ENCODE data around the gene PKP2.

PKP2 gene

GRCh38 chr12:32891956-32892355, 4.6 kb downstream of the PKP2 start:
- peak overlapping the region; percentile 77 for H2BK12ac ChIP-seq (ENCODE audit: low read length)
- no peak overlapping the region for H3K9ac ChIP-seq (ENCODE audit: low read length)
- H3K9me3 ChIP-seq (ENCODE audit: insufficient read depth, low read depth, low read length), result no peaks in the 10 kb centered on the region
- H4K12ac ChIP-seq (ENCODE audit: low read depth, low read length), result no peak overlapping the region
- H3K79me1 ChIP-seq (ENCODE audit: low read length), result peaks cover 30% of the 10 kb centered on the region
- H2AK5ac ChIP-seq (ENCODE audit: low read length), result no peak overlapping the region
- peaks cover 2 to 7% of the 10 kb centered on the region in 2 experiments for H3K36me3 ChIP-seq (ENCODE audit: control insufficient read depth in 1 of 2, insufficient read depth in 2 of 2, low read length in 2 of 2)
- H3K27me3 ChIP-seq (ENCODE audit: insufficient read depth, low read length), result no peaks in the 10 kb centered on the region
- H3K4ac ChIP-seq (ENCODE audit: low read depth, low read length), result peak overlapping the region; percentile 52
- H3K14ac ChIP-seq (ENCODE audit: low read length), result no peak overlapping the region
- no peak overlapping the region for H3K23ac ChIP-seq (ENCODE audit: low read length)
- peak overlapping the region; percentile 98 for H3K27ac ChIP-seq (ENCODE audit: low read depth, low read length)
- peaks cover 7 to 9% of the 10 kb centered on the region in 2 experiments for H3K4me1 ChIP-seq (ENCODE audit: control insufficient read depth in 1 of 2, insufficient read depth in 2 of 2, low read length in 2 of 2)
- H3K4me3 ChIP-seq (ENCODE audit: low read depth, low read length), result no peak overlapping the region
- H2AFZ ChIP-seq (ENCODE audit: insufficient read depth, low read length, poor library complexity), result no peak overlapping the region
- H3K18ac ChIP-seq (ENCODE audit: low read length), result no peak overlapping the region
- peaks cover 17% of the 10 kb centered on the region for H3K79me2 ChIP-seq (ENCODE audit: control insufficient read depth, insufficient read depth, low read length, poor library complexity)
- WGBS (ENCODE audit: extremely low coverage, insufficient coverage, insufficient read length), result no CpG with 5 or more reads among the region's 5 CpGs
- peak overlapping the region; percentile 91 for H2BK120ac ChIP-seq (ENCODE audit: insufficient read depth, low read length, poor library complexity)
- H2BK5ac ChIP-seq (ENCODE audit: low read depth, low read length, poor library complexity), result peak overlapping the region; percentile 92
- peak overlapping the region; percentile 49 for H3K4me2 ChIP-seq (ENCODE audit: low read length)
- H4K91ac ChIP-seq (ENCODE audit: low read depth, low read length), result peak overlapping the region; percentile 87
- H4K8ac ChIP-seq (ENCODE audit: low read depth, low read length), result no peak overlapping the region
- peak in 1 of 2 donors; percentile 64 for DNase-seq

- Histone ChIP-seq H3K4me2 (ENCODE audit: low read length) (peak overlapping the region; percentile 46), H3K27me3 (ENCODE audit: insufficient read depth, low read length) (no peaks in the 10 kb centered on the region), H3K4me3 (ENCODE audit: low read depth, low read length) (no peak overlapping the region), H4K12ac (ENCODE audit: low read depth, low read length) (no peak overlapping the region), H3K18ac (ENCODE audit: low read length) (no peak overlapping the region), H3K79me2 (ENCODE audit: control insufficient read depth, insufficient read depth, low read length, poor library complexity) (peaks cover 19% of the 10 kb centered on the region), H2AFZ (ENCODE audit: insufficient read depth, low read length, poor library complexity) (no peak overlapping the region), H3K36me3 (ENCODE audit: control insufficient read depth in 1 of 2, insufficient read depth in 2 of 2, low read length in 2 of 2) (peaks cover 2 to 7% of the 10 kb centered on the region in 2 experiments), H3K14ac (ENCODE audit: low read length) (no peak overlapping the region), H3K9me3 (ENCODE audit: insufficient read depth, low read depth, low read length) (no peaks in the 10 kb centered on the region), H4K8ac (ENCODE audit: low read depth, low read length) (no peak overlapping the region), H2AK5ac (ENCODE audit: low read length) (no peak overlapping the region), H3K27ac (ENCODE audit: low read depth, low read length) (peak overlapping the region; percentile 98), H3K4ac (ENCODE audit: low read depth, low read length) (peak overlapping the region; percentile 52), H3K9ac (ENCODE audit: low read length) (no peak overlapping the region), H4K91ac (ENCODE audit: low read depth, low read length) (no peak overlapping the region), H3K79me1 (ENCODE audit: low read length) (peaks cover 30% of the 10 kb centered on the region), H2BK120ac (ENCODE audit: insufficient read depth, low read length, poor library complexity) (no peak overlapping the region), H3K23ac (ENCODE audit: low read length) (no peak overlapping the region), H2BK5ac (ENCODE audit: low read depth, low read length, poor library complexity) (no peak overlapping the region), H2BK12ac (ENCODE audit: low read length) (no peak overlapping the region), H3K4me1 (ENCODE audit: control insufficient read depth in 1 of 2, insufficient read depth in 2 of 2, low read length in 2 of 2) (peaks cover 7 to 9% of the 10 kb centered on the region in 2 experiments)
- peak in 1 of 2 donors; percentile 63 for DNase-seq
- no CpG with 5 or more reads among the region's 2 CpGs for WGBS (ENCODE audit: extremely low coverage, insufficient coverage, insufficient read length)
Measured at GRCh38 chr12:32891526-32891925, 5.1 kb downstream of the PKP2 start.

- H3K4me1 ChIP-seq (ENCODE audit: control insufficient read depth in 1 of 2, insufficient read depth in 2 of 2, low read length in 2 of 2), result peaks cover 13 to 16% of the 10 kb centered on the region in 2 experiments
- no peaks in the 10 kb centered on the region for H3K9me3 ChIP-seq (ENCODE audit: insufficient read depth, low read depth, low read length)
- H3K14ac ChIP-seq (ENCODE audit: low read length), result peak overlapping the region; percentile 56
- H3K4me3 ChIP-seq (ENCODE audit: low read depth, low read length), result no peak overlapping the region
- peak overlapping the region; percentile 98 for H3K27ac ChIP-seq (ENCODE audit: low read depth, low read length)
- H3K79me1 ChIP-seq (ENCODE audit: low read length), result peaks cover 25% of the 10 kb centered on the region
- peaks cover 2 to 7% of the 10 kb centered on the region in 2 experiments for H3K36me3 ChIP-seq (ENCODE audit: control insufficient read depth in 1 of 2, insufficient read depth in 2 of 2, low read length in 2 of 2)
- peak overlapping the region; percentile 69 for H2AK5ac ChIP-seq (ENCODE audit: low read length)
- peak overlapping the region; percentile 83 for H3K4ac ChIP-seq (ENCODE audit: low read depth, low read length)
- H3K4me2 ChIP-seq (ENCODE audit: low read length), result peak overlapping the region; percentile 13
- WGBS (ENCODE audit: extremely low coverage, insufficient coverage, insufficient read length), result no CpG with 5 or more reads among the region's 5 CpGs
- H4K8ac ChIP-seq (ENCODE audit: low read depth, low read length), result peak overlapping the region; percentile 54
- H2BK5ac ChIP-seq (ENCODE audit: low read depth, low read length, poor library complexity), result peak overlapping the region; percentile 96
- no peak overlapping the region for H3K9ac ChIP-seq (ENCODE audit: low read length)
- DNase-seq, result peak; percentile 29 to 91
- H4K91ac ChIP-seq (ENCODE audit: low read depth, low read length), result peak overlapping the region; percentile 77
- H3K18ac ChIP-seq (ENCODE audit: low read length), result peak overlapping the region; percentile 75
- H3K23ac ChIP-seq (ENCODE audit: low read length), result no peak overlapping the region
- peak overlapping the region; percentile 80 for H2BK12ac ChIP-seq (ENCODE audit: low read length)
- peak overlapping the region; percentile 54 for H4K12ac ChIP-seq (ENCODE audit: low read depth, low read length)
- H2BK120ac ChIP-seq (ENCODE audit: insufficient read depth, low read length, poor library complexity), result peak overlapping the region; percentile 83
- H2AFZ ChIP-seq (ENCODE audit: insufficient read depth, low read length, poor library complexity), result no peak overlapping the region
- peaks cover 13% of the 10 kb centered on the region for H3K79me2 ChIP-seq (ENCODE audit: control insufficient read depth, insufficient read depth, low read length, poor library complexity)
- no peaks in the 10 kb centered on the region for H3K27me3 ChIP-seq (ENCODE audit: insufficient read depth, low read length)
Measured at GRCh38 chr12:32889011-32889760, 7.4 kb downstream of the PKP2 start.

- Histone ChIP-seq H3K9me3 (ENCODE audit: insufficient read depth, low read depth, low read length) (no peaks in the 10 kb centered on the region), H3K4me1 (ENCODE audit: control insufficient read depth in 1 of 2, insufficient read depth in 2 of 2, low read length in 2 of 2) (peaks cover 17 to 21% of the 10 kb centered on the region in 2 experiments), H4K8ac (ENCODE audit: low read depth, low read length) (peak overlapping the region; percentile 60), H4K91ac (ENCODE audit: low read depth, low read length) (no peak overlapping the region), H2BK120ac (ENCODE audit: insufficient read depth, low read length, poor library complexity) (peak overlapping the region; percentile 60), H3K18ac (ENCODE audit: low read length) (peak overlapping the region; percentile 59), H3K4me2 (ENCODE audit: low read length) (no peak overlapping the region), H3K79me2 (ENCODE audit: control insufficient read depth, insufficient read depth, low read length, poor library complexity) (peaks cover 13% of the 10 kb centered on the region), H3K9ac (ENCODE audit: low read length) (no peak overlapping the region), H3K4me3 (ENCODE audit: low read depth, low read length) (no peak overlapping the region), H2BK12ac (ENCODE audit: low read length) (no peak overlapping the region), H3K14ac (ENCODE audit: low read length) (no peak overlapping the region), H2AK5ac (ENCODE audit: low read length) (peak overlapping the region; percentile 93), H3K4ac (ENCODE audit: low read depth, low read length) (peak overlapping the region; percentile 98), H3K27ac (ENCODE audit: low read depth, low read length) (no peak overlapping the region), H3K27me3 (ENCODE audit: insufficient read depth, low read length) (no peaks in the 10 kb centered on the region), H4K12ac (ENCODE audit: low read depth, low read length) (no peak overlapping the region), H3K79me1 (ENCODE audit: low read length) (peaks cover 20% of the 10 kb centered on the region), H2BK5ac (ENCODE audit: low read depth, low read length, poor library complexity) (peak overlapping the region; percentile 49), H2AFZ (ENCODE audit: insufficient read depth, low read length, poor library complexity) (no peak overlapping the region), H3K23ac (ENCODE audit: low read length) (no peak overlapping the region), H3K36me3 (ENCODE audit: control insufficient read depth in 1 of 2, insufficient read depth in 2 of 2, low read length in 2 of 2) (peaks cover 2 to 7% of the 10 kb centered on the region in 2 experiments)
- DNase-seq, result no peak
- WGBS (ENCODE audit: extremely low coverage, insufficient coverage, insufficient read length), result no CpG with 5 or more reads among the region's 3 CpGs
Measured at GRCh38 chr12:32887058-32887457, 9.5 kb downstream of the PKP2 start.
